ENCODE data around the gene IL1A.

The IL1A gene

DNA sequence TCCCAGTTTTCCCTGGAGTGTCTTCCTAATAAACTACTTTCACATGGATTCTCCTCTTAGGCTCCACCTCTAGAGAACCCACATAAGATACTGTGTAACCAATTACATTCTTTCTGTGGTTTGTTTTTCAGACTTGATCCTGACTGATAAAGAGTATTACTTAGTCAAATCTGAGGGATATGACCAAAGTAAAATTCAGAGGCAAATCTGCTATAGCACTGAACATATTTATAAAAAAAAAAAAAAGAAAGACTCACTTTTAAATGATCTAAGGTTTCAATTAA lies 33.8 kb downstream of the IL1A start (continued):
- TF ChIP-seq, protein P1, sequence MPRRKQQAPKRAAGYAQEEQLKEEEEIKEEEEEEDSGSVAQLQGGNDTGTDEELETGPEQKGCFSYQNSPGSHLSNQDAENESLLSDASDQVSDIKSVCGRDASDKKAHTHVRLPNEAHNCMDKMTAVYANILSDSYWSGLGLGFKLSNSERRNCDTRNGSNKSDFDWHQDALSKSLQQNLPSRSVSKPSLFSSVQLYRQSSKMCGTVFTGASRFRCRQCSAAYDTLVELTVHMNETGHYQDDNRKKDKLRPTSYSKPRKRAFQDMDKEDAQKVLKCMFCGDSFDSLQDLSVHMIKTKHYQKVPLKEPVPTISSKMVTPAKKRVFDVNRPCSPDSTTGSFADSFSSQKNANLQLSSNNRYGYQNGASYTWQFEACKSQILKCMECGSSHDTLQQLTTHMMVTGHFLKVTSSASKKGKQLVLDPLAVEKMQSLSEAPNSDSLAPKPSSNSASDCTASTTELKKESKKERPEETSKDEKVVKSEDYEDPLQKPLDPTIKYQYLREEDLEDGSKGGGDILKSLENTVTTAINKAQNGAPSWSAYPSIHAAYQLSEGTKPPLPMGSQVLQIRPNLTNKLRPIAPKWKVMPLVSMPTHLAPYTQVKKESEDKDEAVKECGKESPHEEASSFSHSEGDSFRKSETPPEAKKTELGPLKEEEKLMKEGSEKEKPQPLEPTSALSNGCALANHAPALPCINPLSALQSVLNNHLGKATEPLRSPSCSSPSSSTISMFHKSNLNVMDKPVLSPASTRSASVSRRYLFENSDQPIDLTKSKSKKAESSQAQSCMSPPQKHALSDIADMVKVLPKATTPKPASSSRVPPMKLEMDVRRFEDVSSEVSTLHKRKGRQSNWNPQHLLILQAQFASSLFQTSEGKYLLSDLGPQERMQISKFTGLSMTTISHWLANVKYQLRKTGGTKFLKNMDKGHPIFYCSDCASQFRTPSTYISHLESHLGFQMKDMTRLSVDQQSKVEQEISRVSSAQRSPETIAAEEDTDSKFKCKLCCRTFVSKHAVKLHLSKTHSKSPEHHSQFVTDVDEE (CRISPR knock-in tag; IDR thresholded peaks at IDR 0.05), result no peak
- TF ChIP-seq ISL1 (CRISPR knock-in tag; IDR thresholded peaks at IDR 0.05) (no peak), ZNF70 (CRISPR knock-in tag; IDR thresholded peaks at IDR 0.05) (no peak), BACH2 (CRISPR knock-in tag; IDR thresholded peaks at IDR 0.05; ENCODE audit: borderline replicate concordance) (no peak), ZFP30 (CRISPR knock-in tag; IDR thresholded peaks at IDR 0.05) (no peak), PPARA (CRISPR knock-in tag; IDR thresholded peaks at IDR 0.05; ENCODE audit: borderline replicate concordance) (no peak), RARB (CRISPR knock-in tag; IDR thresholded peaks at IDR 0.05) (no peak), ZNF565 (CRISPR knock-in tag; conservative IDR thresholded peaks at IDR 0.05; ENCODE audit: low read depth) (no peak)

DNA sequence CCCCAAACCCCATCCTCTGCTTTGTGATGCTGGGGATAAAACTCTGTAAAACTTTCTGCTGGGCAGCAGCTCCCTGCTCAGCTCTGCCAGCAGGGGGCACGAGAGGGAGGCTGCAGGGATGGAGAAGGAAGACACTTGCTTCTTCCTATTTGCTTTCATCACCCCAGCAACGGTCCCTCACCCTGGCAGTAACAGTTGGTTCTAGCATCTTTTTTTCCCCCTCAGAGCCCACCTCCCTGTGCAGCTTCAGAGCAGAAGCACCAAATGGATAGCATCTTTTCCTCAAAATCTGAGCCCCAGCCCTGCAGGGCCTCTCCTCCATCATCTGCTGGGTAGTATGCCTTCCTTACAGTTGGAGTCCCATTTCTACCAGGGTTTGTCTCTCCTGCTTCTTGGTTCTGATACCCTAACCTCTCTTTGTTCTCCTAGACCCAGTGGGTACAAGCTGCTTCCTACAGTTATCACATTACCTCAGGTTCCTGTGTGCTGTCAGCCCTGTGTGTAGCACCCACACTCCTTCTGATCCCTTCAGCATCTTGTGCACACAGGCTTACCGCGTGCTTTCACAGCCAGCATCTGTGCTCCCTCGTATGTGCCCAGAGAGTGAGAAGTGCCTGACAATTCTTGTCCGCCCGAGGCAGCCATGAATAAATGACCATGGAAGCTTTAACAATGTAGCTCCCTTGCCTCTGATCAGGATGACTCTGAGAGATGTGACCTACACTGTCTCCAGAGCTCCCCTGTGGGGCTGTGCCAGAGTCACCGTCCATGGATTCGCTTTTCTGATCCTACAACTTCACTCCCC lies 34.3 kb downstream of the IL1A start:
- TF ChIP-seq ZC3H10 (CRISPR knock-in tag; IDR thresholded peaks at IDR 0.05), result no peak
- TF ChIP-seq, protein P1 (CRISPR knock-in tag; IDR thresholded peaks at IDR 0.05), result no peak
- TF ChIP-seq ESRRG (CRISPR knock-in tag; IDR thresholded peaks at IDR 0.05), result no peak
- no peak for TF ChIP-seq ZFP3 (CRISPR knock-in tag; IDR thresholded peaks at IDR 0.05)
- no peak for TF ChIP-seq TOX (CRISPR knock-in tag; IDR thresholded peaks at IDR 0.05; ENCODE audit: borderline replicate concordance)
- peak; percentile 97 for ATAC-seq

DNA sequence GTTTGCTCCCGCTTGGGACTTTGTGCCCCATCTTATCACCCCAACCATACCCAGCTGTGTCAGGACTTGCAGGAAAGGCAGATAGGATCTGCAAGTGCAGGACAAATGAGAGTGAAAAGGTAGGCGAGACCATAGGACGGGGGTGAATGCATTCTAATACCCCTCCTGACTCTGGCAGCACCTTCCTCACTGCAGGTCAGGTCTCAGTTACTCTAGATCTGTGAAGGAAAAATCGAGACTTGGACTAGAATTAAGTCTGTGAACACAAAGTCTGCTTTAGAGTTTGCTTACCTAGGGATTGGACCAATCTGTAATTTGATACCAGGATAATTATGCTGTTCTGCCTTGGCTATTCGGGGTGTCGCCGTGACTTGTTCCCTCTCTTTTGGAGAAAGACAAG lies 43.8 kb downstream of the IL1A start:
- ATAC-seq, result no peak
- TF ChIP-seq ZC3H10 (CRISPR knock-in tag; IDR thresholded peaks at IDR 0.05) (no peak), ZFP30 (CRISPR knock-in tag; IDR thresholded peaks at IDR 0.05) (no peak), GLIS3 (CRISPR knock-in tag; IDR thresholded peaks at IDR 0.05) (no peak), RARB (CRISPR knock-in tag; IDR thresholded peaks at IDR 0.05) (no peak), TOX (CRISPR knock-in tag; IDR thresholded peaks at IDR 0.05; ENCODE audit: borderline replicate concordance) (no peak), ZNF70 (CRISPR knock-in tag; IDR thresholded peaks at IDR 0.05) (no peak), PPARA (CRISPR knock-in tag; IDR thresholded peaks at IDR 0.05; ENCODE audit: borderline replicate concordance) (no peak)
- TF ChIP-seq, protein P2, sequence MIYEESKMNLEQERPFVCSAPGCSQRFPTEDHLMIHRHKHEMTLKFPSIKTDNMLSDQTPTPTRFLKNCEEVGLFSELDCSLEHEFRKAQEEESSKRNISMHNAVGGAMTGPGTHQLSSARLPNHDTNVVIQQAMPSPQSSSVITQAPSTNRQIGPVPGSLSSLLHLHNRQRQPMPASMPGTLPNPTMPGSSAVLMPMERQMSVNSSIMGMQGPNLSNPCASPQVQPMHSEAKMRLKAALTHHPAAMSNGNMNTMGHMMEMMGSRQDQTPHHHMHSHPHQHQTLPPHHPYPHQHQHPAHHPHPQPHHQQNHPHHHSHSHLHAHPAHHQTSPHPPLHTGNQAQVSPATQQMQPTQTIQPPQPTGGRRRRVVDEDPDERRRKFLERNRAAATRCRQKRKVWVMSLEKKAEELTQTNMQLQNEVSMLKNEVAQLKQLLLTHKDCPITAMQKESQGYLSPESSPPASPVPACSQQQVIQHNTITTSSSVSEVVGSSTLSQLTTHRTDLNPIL (CRISPR knock-in tag; IDR thresholded peaks at IDR 0.05; ENCODE audit: low read depth), result no peak
- TF ChIP-seq, protein P3, sequence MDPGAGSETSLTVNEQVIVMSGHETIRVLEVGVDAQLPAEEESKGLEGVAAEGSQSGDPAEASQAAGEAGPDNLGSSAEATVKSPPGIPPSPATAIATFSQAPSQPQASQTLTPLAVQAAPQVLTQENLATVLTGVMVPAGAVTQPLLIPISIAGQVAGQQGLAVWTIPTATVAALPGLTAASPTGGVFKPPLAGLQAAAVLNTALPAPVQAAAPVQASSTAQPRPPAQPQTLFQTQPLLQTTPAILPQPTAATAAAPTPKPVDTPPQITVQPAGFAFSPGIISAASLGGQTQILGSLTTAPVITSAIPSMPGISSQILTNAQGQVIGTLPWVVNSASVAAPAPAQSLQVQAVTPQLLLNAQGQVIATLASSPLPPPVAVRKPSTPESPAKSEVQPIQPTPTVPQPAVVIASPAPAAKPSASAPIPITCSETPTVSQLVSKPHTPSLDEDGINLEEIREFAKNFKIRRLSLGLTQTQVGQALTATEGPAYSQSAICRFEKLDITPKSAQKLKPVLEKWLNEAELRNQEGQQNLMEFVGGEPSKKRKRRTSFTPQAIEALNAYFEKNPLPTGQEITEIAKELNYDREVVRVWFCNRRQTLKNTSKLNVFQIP (CRISPR knock-in tag; IDR thresholded peaks at IDR 0.05; ENCODE audit: borderline replicate concordance, low read depth), result no peak
- TF ChIP-seq, protein P4, sequence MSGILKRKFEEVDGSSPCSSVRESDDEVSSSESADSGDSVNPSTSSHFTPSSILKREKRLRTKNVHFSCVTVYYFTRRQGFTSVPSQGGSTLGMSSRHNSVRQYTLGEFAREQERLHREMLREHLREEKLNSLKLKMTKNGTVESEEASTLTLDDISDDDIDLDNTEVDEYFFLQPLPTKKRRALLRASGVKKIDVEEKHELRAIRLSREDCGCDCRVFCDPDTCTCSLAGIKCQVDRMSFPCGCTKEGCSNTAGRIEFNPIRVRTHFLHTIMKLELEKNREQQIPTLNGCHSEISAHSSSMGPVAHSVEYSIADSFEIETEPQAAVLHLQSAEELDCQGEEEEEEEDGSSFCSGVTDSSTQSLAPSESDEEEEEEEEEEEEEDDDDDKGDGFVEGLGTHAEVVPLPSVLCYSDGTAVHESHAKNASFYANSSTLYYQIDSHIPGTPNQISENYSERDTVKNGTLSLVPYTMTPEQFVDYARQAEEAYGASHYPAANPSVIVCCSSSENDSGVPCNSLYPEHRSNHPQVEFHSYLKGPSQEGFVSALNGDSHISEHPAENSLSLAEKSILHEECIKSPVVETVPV (CRISPR knock-in tag; IDR thresholded peaks at IDR 0.05), result no peak
